ENCODE results near the gene KIF26B. TPM values are rescaled to one million over a fixed set of nuclear protein-coding genes. Genes with fewer than 3 reads are reported as not detected.

KIF26B gene
- total RNA-seq, 1 experiment from 2014 or later, result 1.6 TPM

DNA sequence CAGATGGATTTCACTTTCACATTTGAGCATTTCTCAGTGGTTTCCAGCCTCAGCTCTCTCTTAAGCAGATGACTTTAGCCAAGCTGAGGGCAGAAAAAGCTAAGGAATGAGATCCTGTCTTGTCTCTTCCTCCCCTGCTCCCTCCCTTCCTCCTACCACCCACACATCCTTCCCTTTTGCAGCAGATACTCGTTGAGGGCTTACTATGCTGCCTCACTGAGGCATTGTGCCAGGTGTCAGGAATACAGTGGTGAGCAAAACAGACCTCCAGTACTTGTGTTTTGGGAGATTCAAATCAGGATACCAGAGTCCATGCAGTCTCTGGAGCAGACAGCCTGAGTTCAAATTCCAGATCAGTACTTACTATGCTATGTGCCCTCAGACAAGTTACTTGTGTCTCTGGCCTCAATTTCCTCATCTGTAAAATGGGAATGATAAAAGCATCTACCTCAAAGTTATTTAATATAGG lies 43.2 kb downstream of the KIF26B start:
- ChIA-PET POLR2A (interaction anchor here (0.6 kb wide), 1 partner anchor 78 kb away, joined by 4 read pairs; no protein-coding TSS in a partner anchor), CTCF (no interaction called here)
- intact Hi-C loops (cut with micrococcal nuclease), result no loop called here
- Mint-ChIP-seq H3K27me3 (ENCODE audit: insufficient read depth, unreplicated experiment) (no peaks in the 10 kb centered on the region), H3K9me3 (ENCODE audit: unreplicated experiment) (no peaks in the 10 kb centered on the region), H3K4me1 (ENCODE audit: insufficient read depth, unreplicated experiment) (peaks cover 10% of the 10 kb centered on the region), H3K4me3 (ENCODE audit: unreplicated experiment) (no peak overlapping the region), H3K27ac (ENCODE audit: low read depth, unreplicated experiment) (no peak overlapping the region), H3K36me3 (ENCODE audit: insufficient read depth, unreplicated experiment) (no peaks in the 10 kb centered on the region)
- TF ChIP-seq, protein P1, sequence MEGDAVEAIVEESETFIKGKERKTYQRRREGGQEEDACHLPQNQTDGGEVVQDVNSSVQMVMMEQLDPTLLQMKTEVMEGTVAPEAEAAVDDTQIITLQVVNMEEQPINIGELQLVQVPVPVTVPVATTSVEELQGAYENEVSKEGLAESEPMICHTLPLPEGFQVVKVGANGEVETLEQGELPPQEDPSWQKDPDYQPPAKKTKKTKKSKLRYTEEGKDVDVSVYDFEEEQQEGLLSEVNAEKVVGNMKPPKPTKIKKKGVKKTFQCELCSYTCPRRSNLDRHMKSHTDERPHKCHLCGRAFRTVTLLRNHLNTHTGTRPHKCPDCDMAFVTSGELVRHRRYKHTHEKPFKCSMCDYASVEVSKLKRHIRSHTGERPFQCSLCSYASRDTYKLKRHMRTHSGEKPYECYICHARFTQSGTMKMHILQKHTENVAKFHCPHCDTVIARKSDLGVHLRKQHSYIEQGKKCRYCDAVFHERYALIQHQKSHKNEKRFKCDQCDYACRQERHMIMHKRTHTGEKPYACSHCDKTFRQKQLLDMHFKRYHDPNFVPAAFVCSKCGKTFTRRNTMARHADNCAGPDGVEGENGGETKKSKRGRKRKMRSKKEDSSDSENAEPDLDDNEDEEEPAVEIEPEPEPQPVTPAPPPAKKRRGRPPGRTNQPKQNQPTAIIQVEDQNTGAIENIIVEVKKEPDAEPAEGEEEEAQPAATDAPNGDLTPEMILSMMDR (IDR thresholded peaks at IDR 0.05; ENCODE audit: unreplicated experiment), result no peak
- DNase-seq (ENCODE audit: unreplicated experiment), result peak; percentile 33
- BruUV-seq (replicated peaks), result no TSS peak

DNA sequence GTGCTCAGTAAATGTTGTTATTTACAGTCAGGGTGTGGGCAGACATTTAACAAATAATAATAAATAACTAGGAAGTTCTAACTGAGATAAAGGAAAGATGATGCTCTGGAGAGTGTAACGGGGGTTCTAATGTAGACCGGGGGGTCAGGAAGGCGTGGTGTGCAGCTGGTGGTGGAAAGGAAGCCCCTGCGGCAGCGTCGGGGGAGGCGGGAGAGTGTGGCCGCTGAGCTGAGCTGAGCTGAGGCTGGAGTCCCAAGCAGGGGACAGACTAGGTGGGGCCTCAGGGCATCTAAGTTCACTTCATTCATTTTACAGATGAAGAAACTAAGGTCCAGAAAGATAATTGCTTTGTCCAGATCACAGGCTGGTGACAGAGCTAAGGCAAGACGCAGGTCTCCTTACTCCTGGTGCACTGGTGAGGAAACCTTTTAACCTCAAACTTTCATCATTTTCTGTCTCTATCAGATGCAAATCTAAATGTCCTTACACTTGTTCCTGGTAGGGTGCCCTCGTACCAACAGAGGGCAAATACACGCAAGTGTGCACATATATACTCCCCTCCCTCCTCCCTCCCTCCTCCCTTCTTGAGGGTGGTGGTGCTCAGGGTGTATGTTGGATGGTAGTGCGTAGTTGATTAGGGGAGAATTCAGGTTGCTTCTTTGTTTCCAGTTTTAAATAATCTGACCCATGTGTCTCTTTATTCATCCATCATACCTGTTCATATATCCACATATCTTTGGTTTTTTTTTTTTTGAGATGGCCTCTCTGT lies 44.1 kb downstream of the KIF26B start:
- intact Hi-C loops (cut with micrococcal nuclease), result no loop called here
- DNase-seq (ENCODE audit: unreplicated experiment), result no peak
- no peak overlapping the region for H3K4me3 Mint-ChIP-seq (ENCODE audit: unreplicated experiment)
- ChIA-PET POLR2A (no interaction called here), CTCF (interaction anchor here (0.6 kb wide), 1 partner anchor 42 kb away, joined by 6 read pairs; no protein-coding TSS in a partner anchor)
- no peak overlapping the region for H3K27ac Mint-ChIP-seq (ENCODE audit: low read depth, unreplicated experiment)
- TF ChIP-seq, protein P1 (IDR thresholded peaks at IDR 0.05; ENCODE audit: unreplicated experiment), result no peak
- peaks cover 10% of the 10 kb centered on the region for H3K4me1 Mint-ChIP-seq (ENCODE audit: insufficient read depth, unreplicated experiment)
- no peaks in the 10 kb centered on the region for H3K27me3 Mint-ChIP-seq (ENCODE audit: insufficient read depth, unreplicated experiment)
- no peaks in the 10 kb centered on the region for H3K9me3 Mint-ChIP-seq (ENCODE audit: unreplicated experiment)
- BruUV-seq (replicated peaks), result no TSS peak
- no peaks in the 10 kb centered on the region for H3K36me3 Mint-ChIP-seq (ENCODE audit: insufficient read depth, unreplicated experiment)

DNA sequence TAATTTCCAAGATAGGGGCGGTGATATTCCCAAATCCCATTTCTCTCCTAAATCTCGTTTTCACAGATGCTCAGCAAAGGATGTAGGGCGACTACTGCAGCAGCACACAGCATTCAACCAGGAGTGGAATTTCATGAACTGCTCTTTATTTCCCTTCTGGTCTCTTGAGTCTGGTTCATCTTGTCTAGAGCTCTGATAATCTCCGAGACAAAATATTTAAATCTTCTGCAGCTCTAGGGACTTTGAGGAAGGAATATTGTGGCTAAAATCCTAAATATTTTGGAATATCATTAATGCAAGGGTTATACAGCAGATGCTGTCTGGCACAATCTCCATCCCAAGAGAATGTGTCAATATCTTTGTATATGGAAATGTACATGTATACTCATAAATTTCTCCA lies 45.4 kb downstream of the KIF26B start:
- Mint-ChIP-seq H3K4me3 (ENCODE audit: unreplicated experiment) (no peak overlapping the region), H3K36me3 (ENCODE audit: insufficient read depth, unreplicated experiment) (no peaks in the 10 kb centered on the region), H3K9me3 (ENCODE audit: unreplicated experiment) (peaks cover 4% of the 10 kb centered on the region), H3K27ac (ENCODE audit: low read depth, unreplicated experiment) (no peak overlapping the region), H3K4me1 (ENCODE audit: insufficient read depth, unreplicated experiment) (peaks cover 10% of the 10 kb centered on the region), H3K27me3 (ENCODE audit: insufficient read depth, unreplicated experiment) (no peaks in the 10 kb centered on the region)
- intact Hi-C loops (cut with micrococcal nuclease), result no loop called here
- POLR2A ChIA-PET, result no interaction called here
- no peak for DNase-seq (ENCODE audit: unreplicated experiment)
- TF ChIP-seq, protein P1 (IDR thresholded peaks at IDR 0.05; ENCODE audit: unreplicated experiment), result no peak
- no TSS peak for BruUV-seq (replicated peaks)
- CTCF ChIA-PET, result interaction anchor here (1.0 kb wide), 1 partner anchor 47 kb away, joined by 4 read pairs; no protein-coding TSS in a partner anchor

DNA sequence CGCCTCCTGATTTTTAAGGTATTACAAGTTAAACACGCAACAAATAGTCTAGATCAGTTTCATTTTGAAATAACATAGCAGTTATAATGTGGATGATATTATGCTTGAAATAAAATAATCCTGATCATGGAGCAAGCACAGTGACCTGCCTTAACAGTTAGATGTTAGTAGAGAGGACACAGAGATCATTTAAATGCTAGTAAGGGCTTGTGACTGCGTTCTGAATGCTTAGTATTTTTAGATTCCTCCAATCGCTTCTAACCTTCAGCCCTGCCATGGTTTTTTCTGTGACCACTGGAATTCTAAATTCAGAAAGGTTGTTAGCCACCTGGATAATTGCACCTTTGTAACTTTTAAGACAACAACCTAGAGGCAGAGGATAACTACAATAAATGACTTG lies 46.4 kb downstream of the KIF26B start:
- H3K27me3 Mint-ChIP-seq (ENCODE audit: insufficient read depth, unreplicated experiment), result no peaks in the 10 kb centered on the region
- CTCF ChIA-PET, result interaction anchor here (0.7 kb wide), 1 partner anchor 59 kb away, joined by 3 read pairs; no protein-coding TSS in a partner anchor

More for the DNA sequence above, 46.4 kb downstream of the KIF26B start:
- TF ChIP-seq, protein P1 (IDR thresholded peaks at IDR 0.05; ENCODE audit: unreplicated experiment), result no peak
- DNase-seq (ENCODE audit: unreplicated experiment), result no peak
- intact Hi-C loops (cut with micrococcal nuclease), result no loop called here
- POLR2A ChIA-PET, result interaction anchor here (1.1 kb wide), 1 partner anchor 8 kb away, joined by 3 read pairs; no protein-coding TSS in a partner anchor
- no peak overlapping the region for H3K4me3 Mint-ChIP-seq (ENCODE audit: unreplicated experiment)
- BruUV-seq (replicated peaks), result no TSS peak
- H3K36me3 Mint-ChIP-seq (ENCODE audit: insufficient read depth, unreplicated experiment), result no peaks in the 10 kb centered on the region
- peaks cover 10% of the 10 kb centered on the region for H3K4me1 Mint-ChIP-seq (ENCODE audit: insufficient read depth, unreplicated experiment)
- peaks cover 8% of the 10 kb centered on the region for H3K9me3 Mint-ChIP-seq (ENCODE audit: unreplicated experiment)
- H3K27ac Mint-ChIP-seq (ENCODE audit: low read depth, unreplicated experiment), result peak overlapping the region; percentile 9
